Stimulated activated naive CD8-positive, alpha-beta T cell treated with anti-CD3 and anti-CD28 coated beads, Interleukin-15, Interleukin-2, amounts not matched to agents 100 U/mL and 50 U/mL, for 24 hours (primary cell): Measurements from ENCODE around the gene RNH1.
A peak's percentile ranks its signal among the peaks of the same experiment; 100 is the strongest.

Experiments used
- ATAC-seq: fragments of 150-1000 bp; cut with Tn5 transposase; one replicate; pipeline ENCODE4 v1.10.0; 2021
- DNase-seq: peaks from one replicate; pipeline ENCODE4 v3.0.0; 2021

Gene RNH1

DNA sequence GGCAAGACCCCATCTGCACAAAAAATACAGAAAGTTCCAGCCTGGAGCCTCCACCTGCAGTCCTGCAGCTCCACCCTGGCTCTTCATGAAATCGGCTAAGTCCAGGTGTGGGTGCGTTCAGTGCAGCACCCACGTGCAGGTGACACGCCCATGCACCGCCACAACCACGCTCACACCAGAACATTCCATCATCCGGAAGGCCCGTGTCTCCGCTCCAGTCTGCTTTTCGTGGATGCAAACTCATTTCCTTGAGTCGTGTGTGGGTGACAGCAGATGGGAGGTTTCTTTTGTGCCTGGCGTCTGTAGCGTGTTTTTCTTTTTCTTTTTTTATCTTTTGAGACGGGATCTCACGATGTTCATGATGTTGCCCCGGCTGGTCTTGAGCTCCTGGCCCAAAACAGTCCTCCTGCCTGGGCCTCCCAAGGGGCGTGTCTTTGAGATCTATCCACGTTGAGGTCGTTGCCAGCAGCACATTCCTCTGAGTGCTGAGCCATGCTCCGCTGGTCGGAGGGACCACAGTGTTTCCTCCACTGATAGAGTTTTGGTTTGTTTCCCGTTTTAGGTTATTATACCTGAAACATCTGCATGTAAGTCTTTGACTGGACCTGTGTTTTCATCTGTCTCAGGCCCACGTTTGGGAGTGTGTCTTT lies 49.8 kb downstream of the RNH1 start:
- DNase-seq, result no peak
- ATAC-seq, result no peak

DNA sequence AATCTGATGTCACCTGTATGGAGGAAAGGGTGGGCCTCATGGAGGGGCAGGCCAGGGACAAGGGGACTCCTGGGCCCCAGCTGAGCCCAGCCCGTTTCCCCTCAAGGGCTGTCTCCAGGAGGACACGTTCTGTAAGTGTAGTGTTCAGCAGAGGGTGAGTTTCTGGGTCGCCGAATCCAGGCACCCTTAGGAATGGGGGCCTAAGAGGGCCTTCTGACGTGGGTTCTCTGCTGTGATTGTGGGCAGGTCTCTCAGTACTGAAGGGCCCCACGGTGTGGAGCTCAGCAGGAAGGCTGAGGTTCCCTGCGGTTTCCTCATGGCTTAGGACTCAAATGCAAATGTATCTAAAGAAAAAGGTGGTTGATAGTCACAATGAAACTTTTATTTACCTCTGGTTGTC lies 50.5 kb downstream of the RNH1 start:
- ATAC-seq (peak; percentile 83), DNase-seq (peak; percentile 53)

DNA sequence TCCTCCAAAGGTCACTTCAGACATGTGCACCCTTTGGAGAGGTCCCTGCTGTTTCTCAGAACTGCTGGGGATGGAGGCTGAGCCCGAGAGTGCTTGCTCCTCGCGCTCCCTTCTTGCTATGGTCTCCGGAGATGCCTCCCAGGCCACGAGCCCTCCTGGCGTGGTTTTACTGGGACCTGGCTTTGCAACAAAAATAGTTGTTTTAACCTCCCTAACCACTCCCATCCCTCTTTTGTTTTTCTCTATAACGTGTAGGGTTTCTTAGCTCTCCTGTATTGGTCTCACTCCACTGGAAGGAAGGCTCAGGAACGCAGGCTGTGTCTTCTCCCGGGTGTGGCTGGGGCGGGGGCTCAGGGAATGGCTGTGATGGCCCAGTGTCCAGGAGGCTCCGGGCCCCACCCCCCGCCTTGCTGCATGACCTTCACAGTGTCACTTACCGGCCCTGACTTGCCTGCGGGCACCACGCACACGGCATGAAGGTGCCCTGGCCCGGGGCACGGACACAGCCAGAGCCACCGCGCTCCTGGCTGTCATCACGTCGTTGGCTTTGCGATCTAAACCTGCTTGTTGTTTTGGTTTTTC lies 51.4 kb downstream of the RNH1 start:
- ATAC-seq (no peak), DNase-seq (no peak)

GRCh38 chr11:454801-455565 lies 52.1 kb downstream of the RNH1 start:
- ATAC-seq, result no peak
- no peak for DNase-seq

- ATAC-seq (no peak), DNase-seq (no peak)
Observed at GRCh38 chr11:454043-454442, 53.0 kb downstream of the RNH1 start.

DNA sequence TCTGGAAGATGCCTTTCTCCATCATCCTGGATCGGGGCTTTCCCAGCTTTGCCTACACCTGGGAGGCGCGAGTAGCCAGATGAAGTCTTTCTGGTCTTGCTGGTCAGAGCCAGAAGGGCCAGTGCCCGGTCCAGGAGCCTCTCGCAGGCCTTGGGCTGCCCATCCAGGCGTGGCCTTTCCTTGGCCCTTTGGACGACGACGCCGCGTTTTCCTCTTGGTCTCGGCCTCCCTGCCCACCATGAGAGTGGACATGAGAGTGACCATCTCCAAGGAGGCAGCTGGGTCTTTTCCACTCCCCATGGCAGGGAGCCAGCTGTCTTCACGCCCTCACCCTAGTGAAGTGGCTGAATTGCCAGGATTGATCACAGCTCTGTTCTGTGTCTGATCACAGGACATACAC lies 53.5 kb downstream of the RNH1 start:
- DNase-seq, result no peak

DNA sequence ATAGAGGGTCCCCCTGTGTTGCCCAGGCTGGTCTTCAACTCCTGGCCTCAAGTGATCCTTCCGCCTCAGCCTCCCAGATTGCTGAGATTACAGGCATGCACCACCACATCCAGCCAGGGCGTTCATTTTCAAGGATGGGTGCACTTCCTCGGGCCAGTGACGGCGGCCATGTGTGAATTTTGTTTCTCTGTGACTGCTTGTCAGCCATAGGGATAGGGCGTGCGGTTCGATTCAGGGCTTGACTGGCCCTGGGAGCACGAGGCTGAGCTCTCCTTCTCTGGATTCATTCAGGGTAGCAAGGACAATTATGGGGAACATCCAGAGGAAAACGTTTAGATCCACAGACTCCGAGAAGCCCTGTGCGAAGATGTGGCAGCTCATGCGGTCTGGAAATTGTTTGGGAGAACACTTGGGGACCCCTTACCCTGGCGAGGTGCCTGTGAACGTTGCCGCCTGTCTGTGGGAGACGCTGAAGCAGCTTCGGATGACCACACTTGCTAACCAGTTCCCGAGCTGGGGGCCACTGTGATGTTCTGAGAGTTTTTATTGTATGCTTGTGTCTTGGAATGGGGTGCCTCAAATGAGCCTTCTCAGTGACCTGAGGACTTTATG lies 54.0 kb downstream of the RNH1 start:
- DNase-seq (no peak), ATAC-seq (no peak)

More for the DNA sequence above, 53.5 kb downstream of the RNH1 start:
- ATAC-seq, result no peak

- ATAC-seq (no peak), DNase-seq (no peak)
Observed at GRCh38 chr11:452203-452744, 54.8 kb downstream of the RNH1 start.

DNA sequence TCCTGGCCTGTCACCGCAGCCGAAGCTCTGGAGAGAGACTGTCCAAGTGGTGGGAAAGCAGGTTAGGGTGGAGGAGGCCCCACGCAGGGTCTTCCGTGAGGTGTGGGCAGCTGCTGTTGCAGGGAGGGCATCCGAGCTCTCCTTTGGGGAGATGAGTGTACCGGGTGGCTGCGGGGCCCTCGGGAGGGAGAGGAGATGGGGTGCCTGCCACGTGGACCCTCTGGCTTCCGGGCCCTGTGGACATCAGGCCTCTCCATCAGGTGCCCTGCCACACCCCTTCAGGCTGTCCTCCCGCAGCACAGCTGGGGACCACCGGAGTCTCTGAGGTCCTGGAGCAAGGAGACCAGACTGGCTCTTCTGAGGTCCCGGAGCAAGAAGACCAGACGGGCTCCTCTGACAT lies 55.3 kb downstream of the RNH1 start:
- ATAC-seq, result no peak
- DNase-seq, result no peak

DNA sequence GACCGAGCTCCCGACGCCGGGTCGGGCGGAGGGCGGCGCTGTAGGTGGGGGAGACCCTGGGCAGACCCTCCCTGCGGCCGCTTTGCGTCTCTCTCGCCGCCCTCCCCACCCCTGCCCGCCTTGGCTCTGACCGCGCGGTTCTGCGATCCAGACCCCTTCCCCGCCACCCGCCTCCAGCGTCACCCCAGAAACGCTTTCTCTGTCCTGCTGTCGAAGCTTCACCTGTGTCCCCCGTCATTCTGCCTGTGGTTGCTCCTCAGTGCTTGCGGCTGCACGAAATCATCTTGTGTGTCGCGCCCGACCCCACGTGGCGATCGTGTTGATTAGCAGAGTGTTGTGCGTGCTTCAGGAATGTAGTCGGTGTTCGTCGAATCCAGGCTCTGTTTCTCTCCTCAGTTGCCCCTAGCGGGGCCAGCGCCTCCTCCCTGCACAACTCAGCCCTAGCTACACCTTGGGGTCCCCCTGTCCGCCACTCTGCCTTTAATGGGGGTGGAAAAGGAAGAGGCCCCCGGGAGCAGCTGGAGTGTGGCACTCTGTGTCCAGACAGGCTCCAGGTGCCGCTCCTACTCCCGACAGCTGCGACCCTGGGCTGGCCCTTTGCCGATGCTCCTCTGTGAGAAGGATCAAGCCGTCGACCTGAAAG lies 56.1 kb downstream of the RNH1 start:
- DNase-seq (peak; percentile 72), ATAC-seq (no peak)

DNA sequence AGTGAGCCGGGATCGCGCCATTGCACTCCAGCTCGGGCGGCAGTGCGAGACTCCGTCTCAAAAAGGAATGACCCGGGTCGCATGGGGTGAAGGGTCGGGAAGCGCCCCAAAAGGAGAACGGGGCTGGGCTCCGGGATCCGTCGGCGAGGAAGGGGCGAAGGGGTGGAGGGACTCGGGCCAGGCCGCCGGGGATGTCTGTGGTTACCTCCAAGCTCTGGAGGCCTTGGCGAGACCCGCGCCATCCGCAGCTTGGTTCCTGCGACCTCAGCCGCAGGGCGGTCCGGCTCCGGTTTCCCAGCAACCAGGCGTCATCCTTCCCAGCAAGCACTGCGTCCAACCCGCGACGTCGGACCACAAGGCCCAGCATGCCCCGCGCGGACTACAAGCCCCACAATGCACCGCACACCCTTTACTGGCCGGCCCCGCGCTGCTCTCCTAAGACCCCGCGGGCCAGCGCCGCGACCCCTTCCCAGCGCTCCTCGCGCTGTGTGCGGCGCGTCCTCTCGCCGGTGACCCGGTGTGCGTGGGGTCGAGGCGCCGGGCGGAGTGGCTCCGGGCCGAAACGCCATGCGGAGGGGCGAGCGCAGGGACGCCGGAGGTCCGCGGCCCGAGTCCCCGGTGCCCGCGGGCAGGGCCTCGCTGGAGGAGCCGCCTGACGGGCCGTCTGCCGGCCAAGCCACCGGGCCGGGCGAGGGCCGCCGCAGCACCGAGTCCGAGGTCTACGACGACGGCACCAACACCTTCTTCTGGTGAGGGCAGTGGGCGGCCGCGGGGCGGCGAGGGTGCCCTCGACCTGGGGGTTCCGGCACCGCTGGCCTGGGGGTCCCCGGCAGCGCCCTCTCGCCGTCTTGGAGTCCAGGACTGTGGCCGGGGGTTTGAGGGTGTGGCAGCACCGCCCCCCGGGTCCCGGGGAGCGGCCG lies 56.9 kb downstream of the RNH1 start, which contains the start of gene PTDSS2:
TSS of gene PTDSS2 (plus strand) at position 391 of the 920 bp plus-strand sequence. CDS start at position 568, 177 bp downstream.
- DNase-seq (peak; percentile 95), ATAC-seq (peak; percentile 88)

GRCh38 chr11:447923-448731 lies 58.9 kb downstream of the RNH1 start:
- ATAC-seq (peak; percentile 82), DNase-seq (peak; percentile 99)

DNA sequence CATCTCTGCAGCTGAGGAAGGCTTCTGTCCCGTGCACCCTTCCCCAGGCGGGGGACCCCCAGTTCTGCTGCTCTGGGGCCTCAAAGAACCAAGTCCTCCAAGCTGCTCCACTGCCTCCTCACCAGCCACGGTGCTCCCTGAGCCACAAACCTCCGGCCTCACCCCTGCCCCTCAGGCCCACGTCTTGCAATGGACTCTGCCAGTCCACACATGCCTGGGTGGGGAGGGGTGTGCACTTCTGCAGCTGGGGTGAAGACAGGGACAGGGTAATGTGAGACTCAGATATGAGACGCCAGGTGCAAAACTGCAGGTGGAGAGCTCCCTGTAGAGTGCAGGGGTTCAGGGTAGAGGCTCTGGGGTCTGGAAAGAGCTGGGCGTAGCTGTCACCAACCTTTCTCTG lies 60.2 kb downstream of the RNH1 start:
- DNase-seq (no peak), ATAC-seq (no peak)

GRCh38 chr11:445765-446588 lies 61.1 kb downstream of the RNH1 start:
- no peak for ATAC-seq

More at GRCh38 chr11:445765-446588, 61.1 kb downstream of the RNH1 start:
- DNase-seq, result no peak
